Measurements from ENCODE around the gene SMPD3.
"Not testable (repeated sequence)": the region's sequence is repeated elsewhere in the genome, so short reads cannot be mapped to it uniquely, and the experiment has no call there.

SMPD3 gene

DNA sequence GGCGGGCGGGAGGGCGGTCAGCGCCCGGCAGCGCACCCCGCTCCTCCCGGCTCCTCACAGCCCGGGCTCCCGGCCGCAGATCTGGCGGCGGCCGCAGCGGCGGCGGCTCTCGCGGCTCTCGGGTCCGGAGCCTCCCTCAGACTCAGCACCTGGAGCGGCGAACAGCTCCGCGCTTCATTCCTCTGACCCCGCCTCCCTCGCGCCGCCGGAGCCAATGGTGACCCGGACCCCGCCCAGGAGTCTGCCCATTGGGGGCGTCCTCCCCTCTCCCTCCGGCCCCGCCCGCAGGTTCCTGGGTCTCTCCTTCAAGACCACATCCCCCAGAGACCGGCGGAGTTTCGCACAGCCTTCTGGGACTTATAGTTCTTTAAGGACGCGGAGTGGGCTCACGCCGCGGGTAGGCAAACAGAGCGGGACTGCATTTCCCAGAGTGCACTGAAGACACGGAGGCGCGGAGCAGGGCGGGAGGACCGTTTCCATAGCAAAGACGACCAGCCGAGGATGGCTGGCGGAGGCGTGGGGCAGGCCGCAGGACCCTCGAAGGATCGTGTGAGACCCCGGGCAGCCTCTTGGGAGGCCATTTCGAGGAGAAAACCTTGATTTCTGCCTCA is at the start of gene SMPD3:
SMPD3 (minus strand) TSS at position 149 of the 611 bp plus-strand sequence. CDS start 76,327 bp downstream, outside the sequence.
- peak; percentile 95 to 97 (median 96) for DNase-seq

DNA sequence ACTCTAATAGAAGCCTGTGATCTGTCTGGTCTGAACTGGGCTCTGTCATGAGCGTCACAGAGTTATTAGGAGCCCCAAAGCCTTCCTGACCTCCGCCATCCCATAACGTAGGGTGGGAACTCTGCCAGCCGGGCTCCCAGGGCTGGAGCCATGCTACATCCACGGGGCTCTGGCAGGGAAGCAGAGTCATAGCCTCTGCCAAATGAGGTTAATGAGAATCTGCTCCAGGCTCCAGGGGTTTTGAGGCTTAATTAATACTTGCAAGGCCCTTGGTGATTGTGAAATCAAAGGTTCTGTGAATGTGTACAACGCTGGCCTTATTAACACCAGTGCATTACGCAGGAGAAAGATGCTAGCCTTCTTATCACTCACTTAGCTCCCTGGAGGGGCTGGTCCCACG is 48.4 kb upstream of the SMPD3 start:
- DNase-seq: no peak

DNA sequence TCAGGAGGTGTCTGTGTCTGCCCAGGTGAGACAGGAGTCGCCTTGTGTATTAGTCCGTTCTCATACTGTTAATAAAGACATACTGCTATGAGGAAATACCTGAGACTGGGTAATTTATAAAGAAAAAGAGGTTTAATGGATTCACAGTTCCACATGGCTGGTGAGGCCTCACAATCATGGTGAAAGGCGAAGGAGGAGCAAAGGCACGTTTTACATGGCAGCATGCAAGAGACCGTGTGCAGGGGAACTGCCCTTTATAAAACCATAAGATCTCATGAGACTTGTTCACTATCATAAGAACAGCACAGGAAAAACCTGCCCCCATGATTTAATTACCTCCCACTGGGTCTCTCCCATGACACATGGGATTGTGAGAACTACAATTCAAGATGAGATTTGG is 46.0 kb upstream of the SMPD3 start:
- not testable (repeated sequence) for DNase-seq

DNA sequence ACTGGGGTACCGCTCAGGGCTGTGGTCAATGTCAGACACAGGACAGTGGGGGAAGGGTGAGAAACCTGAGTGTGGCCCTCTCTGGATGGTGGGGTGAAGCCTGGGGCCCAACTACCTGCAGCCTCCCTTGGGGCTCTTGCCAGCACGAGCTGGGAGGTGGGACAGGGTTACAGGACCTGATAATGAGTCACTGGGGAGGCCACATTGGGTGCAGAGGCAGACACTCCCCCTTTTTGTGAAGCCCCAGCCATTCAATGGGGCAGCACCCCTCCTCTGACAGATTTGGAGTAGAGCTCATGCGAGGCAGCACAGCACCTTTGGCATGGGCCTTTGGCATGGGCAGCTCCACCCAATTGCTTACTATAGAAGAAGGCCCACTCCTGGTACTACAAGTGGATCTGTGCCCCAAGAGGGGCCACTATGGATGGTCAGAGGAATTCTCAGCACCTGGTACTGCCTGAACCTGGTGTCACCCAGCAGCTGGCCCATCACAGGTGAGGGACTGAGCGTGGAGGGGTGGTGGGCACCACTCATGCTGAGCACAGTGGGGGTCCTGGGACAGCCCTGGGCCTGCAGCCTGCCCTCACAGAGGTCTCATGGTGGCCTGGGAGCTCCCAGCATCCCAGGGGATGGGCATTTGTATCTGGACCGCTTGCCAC is 45.2 kb upstream of the SMPD3 start:
- no peak for DNase-seq

DNA sequence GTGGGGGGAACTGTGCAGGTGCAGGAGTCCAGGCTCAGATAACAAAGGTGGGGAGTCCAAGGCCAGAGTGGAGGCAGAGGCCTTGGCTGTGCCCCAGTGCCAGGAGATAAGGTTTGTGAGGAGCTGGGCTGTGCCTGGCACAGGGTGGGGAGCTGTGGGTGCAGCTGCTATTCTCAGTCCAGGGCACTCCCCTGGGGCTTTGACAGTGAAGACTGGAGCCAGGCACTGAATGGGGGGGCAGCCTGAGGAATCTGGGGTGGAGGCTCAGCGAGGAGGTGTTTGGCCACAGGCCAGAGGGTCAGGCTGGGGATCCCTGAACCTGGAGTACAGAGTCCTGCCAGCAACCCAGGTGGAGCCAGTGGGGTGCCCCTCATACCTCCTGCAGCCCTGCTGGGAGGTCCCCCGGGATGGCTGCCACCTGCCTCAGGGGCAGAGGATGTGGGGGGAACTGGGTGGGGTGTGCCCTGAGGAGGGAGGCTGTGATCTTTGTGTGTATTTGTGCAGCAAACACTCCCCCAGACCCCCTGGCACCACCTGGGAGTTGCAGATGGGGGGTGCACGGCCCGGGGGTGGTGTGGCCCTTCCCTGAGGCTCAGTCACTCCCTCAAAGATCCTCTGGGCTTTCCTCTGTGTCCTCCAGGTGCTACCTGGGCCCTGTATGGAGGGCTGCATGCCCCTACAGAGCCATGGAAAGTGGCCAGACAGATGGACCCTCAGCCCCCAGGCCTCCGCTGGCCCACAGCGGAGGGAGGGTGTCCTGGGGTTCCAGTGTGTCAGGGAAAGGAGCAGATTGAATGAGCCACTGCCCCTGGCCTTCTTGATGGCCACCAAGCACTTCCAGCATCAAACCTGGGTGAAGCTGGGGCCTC is 44.5 kb upstream of the SMPD3 start:
- DNase-seq: no peak

DNA sequence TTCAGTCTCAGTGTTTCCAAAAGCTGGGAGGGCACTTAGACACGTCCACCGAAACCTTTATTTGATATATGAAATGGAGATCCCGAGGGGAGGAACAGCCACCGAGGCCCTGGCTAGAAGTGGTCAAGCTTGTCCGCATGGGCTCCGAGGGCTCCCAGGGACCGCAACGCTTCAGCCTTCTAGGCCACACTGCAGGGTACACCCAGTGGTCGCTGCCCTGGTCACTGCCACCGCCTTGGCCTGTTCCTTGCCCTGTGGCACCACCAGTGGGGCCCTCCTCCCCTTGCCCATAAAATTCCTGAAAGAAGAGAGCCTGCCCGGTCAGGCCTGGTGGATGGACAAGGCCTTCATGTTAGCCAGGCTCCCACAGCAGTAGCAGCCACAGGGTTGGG is 43.8 kb upstream of the SMPD3 start:
- no peak for DNase-seq

DNA sequence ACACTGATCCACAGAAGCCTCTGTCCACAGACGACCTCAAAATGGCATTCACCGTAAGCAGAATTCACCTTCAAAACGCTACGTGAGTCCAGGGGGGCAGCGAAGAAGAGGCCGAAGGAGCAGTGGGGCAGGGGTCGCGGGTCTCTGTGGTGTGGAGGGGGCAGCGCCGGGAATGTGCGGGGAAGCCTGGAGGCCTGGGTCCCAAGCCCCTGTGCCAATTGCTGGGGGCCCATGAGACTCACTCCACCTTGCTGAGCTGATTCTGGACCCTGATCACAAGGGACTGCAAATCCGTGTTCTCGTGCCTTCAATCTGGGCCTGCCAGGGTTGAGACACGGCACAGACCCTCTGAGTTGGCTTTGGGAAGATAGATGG is 43.3 kb upstream of the SMPD3 start:
- DNase-seq: no peak

DNA sequence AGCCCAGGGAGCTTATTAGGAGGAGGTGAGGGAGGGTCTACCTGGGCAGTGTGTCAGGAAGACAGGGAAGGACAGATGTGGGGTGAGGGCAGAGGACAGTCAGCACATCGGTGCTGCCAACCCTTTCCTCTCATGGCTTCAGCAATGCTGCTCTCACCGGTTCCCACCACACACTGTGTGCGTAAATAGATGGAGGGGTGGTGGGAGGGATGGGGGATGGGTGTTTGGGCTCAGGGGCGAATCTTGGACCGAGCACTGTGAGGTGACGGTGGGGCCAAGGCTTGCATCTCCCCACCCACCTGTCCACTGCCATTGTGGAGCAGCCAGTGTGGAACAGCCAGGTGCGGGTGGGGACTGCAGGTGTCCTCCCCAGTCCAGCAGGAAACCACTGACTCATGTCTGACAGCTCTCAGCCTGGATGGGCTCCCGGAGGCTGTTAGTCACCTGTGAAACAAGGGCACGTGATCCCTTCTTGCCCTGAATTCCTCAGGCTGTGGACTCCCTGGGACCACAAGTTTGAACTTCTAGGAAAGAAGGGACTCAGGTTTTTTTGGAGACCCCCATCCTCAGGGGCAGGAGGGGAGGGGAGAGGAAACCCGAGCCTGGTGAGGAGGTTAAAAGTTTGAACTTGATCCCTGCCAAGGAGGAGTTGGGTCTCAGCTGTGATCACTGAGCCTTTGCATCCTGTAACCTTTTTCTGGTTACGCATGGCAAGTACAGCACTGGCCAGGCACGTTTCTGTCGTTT is 42.7 kb upstream of the SMPD3 start:
- DNase-seq: no peak

DNA sequence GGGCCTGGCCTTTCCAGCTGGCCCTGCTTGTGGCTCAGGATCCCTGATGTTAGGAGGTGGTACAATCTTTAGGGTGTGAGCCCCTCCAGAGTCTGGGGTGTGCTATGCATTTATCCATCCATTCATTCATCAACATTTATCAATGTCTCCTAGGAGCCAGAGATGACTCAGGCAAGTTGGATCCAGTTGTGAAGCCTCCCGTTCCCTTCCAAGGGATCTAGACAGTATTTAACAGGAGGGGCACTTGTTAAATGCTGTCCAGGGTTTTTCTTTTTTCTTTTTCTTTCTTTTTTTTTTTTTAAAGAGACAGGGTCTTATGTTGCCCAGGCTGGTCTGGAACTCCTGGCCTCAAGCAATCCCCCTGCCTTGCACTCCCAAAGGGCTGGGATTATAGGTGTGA is 42.0 kb upstream of the SMPD3 start:
- no peak for DNase-seq

DNA sequence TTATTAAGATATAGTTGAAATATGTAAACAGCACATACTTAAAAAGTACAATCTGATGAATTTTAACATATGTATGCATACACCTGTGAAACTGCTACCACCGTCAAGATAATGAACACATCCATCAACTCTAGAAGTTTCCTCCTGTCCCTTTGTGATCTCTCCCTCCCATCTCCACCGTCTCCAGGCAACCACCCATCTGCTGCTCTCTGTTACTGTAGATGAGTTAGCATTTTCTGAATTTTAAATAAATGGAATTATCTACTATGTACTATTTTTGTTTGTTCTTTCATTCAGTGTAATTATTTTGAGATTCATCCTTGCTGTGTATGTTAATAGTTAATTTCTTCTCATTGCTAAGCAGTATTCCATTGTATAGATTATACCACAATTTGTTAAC is 40.2 kb upstream of the SMPD3 start:
- DNase-seq: no peak

DNA sequence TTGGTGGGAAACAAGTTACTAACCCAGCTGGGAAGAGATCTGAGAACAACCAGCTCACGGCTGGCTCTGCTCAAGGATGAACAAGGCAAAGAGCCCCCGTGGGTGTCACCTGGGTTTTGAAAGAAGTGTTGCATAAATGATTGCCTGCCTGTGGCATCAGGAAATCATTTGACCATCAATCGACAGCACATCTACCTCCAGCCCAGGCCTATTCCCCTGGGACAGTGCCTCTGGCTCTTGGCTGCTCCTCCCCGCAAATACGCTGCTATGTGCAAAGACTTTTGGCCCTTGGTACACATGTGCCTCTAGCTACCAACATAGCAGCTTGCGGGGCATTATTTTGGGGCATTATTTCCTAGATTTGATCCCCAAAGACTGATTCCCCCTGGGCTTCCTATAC is 39.4 kb upstream of the SMPD3 start:
- no peak for DNase-seq

DNA sequence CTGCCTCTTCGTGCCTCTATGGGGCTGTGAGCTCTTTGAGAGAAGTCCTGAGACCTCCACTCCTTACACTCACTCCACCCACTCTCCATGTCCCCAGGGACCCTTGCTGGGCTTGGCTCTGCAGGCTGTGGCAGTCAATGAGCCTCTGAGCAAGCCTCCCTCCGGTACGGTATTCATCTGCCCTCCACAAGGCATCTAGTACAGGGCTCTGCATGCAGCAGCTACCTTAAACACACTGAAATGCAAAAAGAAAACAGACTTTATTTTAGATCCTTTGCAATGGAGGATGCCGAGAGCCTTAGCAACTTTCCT is 38.9 kb upstream of the SMPD3 start:
- DNase-seq: no peak

DNA sequence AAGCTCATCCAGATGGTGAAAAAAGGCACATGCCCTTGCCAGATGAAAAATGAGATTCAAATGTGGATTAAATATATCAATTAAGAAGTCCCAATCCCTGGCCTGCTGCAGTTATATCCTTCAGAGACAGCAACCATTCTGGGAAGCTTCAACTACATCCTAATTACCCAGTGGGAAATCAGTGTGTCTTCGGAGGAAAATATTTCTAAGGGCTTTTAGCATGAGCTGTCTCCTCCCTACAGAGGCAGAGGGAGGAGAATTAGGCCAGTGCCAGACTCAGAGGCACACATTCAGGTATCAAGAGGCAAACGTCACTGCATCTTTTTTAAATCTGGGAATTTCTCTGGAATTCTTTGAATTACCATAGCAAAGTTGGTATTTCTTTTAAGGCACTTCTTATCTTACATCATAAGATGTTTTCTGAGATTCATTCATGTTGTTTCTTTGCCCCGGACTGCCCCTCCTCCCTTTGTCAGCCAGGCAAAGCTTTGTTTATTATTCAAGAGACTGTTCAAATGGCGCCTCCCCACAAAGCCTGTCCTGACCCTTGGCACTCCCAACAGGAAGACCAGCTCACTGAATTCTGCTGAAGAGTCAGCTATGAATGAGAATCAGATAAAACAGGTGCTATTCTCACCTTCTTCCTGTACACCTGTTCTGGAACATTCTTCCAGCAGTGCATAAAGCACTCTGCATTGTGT is 38.3 kb upstream of the SMPD3 start:
- no peak for DNase-seq

DNA sequence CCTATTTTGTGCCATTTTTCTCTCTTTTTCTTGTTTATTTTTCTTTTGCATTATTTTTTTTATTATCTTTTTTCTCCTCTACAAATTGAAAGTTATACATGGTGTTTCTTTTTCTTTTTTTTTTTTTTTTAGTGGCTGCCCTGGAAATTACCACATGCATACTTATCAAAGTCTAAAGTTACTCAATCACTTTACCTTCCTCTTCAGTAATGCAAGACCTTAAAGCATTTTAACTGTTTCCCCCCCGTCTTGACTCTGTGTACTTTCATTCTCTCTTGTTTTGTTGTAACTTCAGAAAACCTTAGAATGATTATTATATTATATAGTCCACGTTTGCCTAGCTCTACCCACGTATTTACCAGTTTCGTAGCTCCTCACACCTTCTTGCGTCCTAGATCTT is 33.3 kb upstream of the SMPD3 start:
- DNase-seq: no peak

DNA sequence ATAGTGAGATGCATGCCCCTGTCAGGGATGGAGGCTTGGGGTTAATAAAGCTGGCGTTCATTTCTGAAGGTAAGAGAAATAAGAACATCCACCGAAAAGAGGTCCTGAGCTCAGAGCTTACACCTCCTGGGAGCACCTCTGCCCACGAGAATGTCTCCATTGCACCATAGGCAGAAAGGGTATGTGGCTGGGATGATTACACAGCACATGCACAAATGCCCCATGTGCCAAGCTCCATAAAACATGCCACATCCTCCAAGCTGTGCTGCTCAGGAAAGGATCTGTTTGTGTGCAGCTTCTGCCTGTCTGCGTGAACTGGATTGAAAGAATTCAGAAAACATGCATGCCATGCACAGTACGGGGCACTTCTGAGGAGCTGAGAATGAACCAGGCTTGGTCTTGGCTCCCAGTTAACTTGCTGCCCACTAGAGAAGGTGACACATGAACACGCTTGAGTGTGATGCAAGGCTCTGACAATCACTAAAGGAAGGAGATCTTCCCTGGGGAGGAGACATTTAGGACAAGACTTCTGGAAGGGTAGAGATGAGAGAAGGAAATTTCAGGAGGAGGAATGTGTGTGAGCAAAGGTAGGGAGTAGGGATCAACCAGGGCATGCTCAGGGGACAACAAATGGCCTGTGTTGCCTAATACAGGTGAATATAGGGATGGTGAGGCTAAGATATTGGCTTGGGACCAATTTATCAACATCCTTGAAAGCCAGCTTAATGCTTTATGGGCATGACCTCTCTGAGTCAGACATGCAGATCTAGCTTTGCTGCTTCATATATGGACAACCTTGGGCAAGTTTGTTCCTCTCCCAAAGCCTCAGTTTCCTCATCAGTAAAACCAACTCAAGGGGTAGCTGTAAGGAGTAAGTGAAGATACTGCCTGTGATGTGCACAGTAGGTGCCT is 32.0 kb upstream of the SMPD3 start:
- DNase-seq: no peak

DNA sequence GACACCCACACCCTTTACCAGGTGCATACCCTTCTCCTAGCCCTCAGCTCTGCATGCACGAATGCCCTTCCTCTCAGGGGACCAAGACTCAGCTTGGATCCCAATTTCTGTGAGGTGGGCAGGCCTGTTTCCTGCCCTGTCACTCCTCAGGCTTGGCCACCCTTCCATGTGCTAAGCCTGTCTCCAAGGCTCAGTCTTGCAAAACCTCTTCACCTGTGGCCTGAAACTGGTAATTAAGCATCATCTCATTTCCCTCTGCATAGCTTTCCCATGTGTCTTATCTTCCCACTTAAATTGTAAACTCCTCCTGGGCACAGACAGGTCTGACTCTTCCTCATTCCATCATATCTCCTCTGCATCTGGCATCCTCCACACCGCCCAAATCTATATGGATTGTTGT is 31.0 kb upstream of the SMPD3 start:
- DNase-seq: no peak

DNA sequence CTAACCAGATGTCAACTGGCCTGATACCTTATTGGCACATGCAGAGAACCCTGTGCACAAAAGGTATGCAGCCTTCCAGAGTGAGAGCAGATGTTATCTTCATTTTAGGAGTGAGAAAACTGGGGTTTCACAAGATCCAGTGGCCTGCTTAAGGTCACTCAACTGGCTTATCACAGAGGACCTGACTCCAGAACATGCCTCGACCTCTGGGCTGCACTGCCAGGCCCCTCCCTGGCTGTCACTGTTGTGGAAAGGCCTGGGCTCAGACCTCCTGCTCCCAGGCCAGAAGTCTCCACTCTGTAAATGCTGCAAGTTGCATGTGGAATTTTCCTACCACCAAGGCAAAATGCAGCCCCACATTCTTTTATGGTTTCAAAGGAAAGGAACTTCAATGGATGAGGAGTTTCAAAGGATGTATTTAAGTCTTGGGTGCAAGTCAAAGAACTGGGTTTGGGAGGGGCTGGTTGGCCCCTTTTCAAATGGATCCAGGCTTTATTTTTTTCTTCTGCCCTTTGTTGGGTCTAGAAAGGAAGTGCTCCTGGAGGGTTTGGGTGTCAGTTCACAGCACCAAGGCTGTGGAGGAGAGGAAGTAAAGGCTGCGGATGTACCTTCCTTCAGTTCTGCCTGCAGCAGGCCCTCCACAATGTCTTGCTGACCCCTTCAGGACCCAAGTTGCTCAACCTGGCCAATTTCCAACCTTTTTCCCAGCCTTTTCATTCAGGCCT is 30.4 kb upstream of the SMPD3 start:
- no peak for DNase-seq

DNA sequence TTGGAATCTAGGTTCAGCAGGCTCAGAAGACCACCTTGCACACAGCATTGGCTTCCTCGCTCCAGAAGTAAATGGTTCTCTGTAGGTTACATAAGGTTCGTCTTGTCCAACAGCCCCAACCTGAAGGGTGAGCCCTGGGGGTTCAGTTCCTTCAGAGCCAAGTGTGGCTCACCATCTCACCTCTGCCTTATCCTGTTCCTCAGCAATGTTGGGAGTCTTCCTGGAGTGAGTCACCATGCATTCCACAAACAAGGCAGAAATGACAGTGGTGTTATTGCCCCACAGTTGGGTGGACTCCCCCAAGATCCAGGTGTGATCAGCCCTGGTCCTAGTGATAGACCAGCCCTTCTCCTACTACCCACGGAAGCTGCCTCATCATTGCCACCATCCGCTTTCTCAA is 26.8 kb upstream of the SMPD3 start:
- no peak for DNase-seq

DNA sequence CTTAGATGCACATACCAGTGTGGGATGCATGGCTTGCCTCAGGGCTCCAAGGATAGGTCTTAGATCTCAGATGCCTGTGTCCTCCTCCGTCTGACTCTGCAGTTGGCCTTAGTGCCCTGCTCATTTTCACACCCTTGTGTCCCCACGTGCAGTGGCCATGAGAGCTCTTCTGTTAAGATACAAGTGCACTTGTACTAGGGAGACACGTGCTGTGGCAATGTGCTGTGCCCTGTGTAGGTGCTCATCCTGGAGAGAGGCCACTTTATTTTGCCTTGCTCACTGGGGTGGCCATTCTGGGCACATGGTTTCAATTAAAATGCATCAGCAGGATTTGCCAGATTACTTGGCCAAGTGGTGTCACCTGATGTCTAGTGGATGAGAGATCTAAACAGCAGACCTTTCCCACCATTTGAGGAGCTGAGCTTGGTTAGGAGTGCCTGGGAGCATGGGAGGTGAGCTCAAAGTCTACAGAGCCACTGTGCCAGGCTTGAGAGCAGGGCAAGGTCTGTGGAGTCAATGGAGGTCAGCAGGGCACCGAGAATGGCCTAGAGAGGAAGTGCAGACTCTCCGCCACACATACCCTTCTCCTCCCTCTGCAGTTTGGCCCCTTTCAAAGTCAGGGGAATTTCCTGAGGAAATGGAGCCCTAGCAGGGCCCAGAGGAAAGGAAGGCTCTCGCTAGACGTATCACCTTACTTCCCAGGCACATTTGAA is 25.2 kb upstream of the SMPD3 start:
- DNase-seq: no peak

DNA sequence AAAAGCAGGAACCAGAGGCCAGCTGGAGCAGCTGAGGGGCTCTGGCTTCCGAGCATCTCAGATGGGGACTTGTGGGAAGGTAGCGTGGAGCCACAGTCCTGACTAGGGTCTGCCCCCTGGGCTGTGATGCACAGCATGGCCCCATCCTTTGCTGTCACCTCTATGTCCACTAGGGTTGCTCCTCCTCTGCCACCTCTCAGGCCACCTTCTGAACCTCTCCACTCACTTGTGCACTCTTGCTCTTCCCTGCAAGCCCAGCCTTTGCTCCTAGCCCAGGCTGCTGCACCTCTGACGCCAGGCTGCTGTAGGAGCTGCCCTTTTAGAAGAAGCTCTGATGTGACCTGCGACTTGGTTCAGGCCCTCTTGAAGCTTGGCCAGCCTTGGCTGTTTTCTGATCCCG is 24.3 kb upstream of the SMPD3 start:
- no peak for DNase-seq
